HG03139 (cell line): ENCODE results near the gene PIK3C2A.

ENCODE experiments used
- ATAC-seq: cut with Tn5 transposase; IDR thresholded peaks from one replicate; pipeline ENCODE4 v1.9.1; 2021; ENCODE audit not compliant: unreplicated experiment

Gene PIK3C2A

GRCh38 chr11:17163291-17163690 lies 44.5 kb downstream of the PIK3C2A start:
- ATAC-seq, result no peak

- ATAC-seq, result no peak
These were observed 45.4 kb downstream of the PIK3C2A start for GRCh38 chr11:17162376-17162775.

GRCh38 chr11:17161515-17161914 lies 46.3 kb downstream of the PIK3C2A start:
- no peak for ATAC-seq

GRCh38 chr11:17159441-17159840 lies 48.3 kb downstream of the PIK3C2A start:
- ATAC-seq, result no peak
